Large intestine (tissue), 3 donors: ENCODE measurements around the gene RHOBTB3. TPM values are rescaled to one million over a fixed set of nuclear protein-coding genes. Genes with fewer than 3 reads are reported as not detected.

Experiments
- DNase-seq, 2 donors: peaks; one replicate each; pipeline versions ENCODE4 v3.0.0 to v3.0.0-alpha.2; 2013
- H3K27ac ChIP-seq: one replicate; pipeline ENCODE4 v1.5.1; 2013; ENCODE audit warnings: low read length
- H3K27me3 ChIP-seq: 2 replicates; pipeline ENCODE4 v1.6.1; 2013; ENCODE audit warnings: low read length; ENCODE audit not compliant: control insufficient read depth, insufficient read depth
- H3K36me3 ChIP-seq: 2 replicates; pipeline ENCODE4 v1.6.1; 2013; ENCODE audit warnings: low read length; ENCODE audit not compliant: control insufficient read depth, insufficient read depth
- H3K4me1 ChIP-seq: one replicate; pipeline ENCODE4 v1.6.1; 2013; ENCODE audit warnings: low read length; ENCODE audit not compliant: control insufficient read depth, insufficient read depth
- H3K4me3 ChIP-seq: one replicate; pipeline ENCODE4 v1.5.1; 2013; ENCODE audit warnings: low read length
- H3K9me3 ChIP-seq: one replicate; pipeline ENCODE4 v1.6.1; 2013; ENCODE audit warnings: mild to moderate bottlenecking, low read depth, low read length, moderate library complexity; ENCODE audit not compliant: control insufficient read depth
- WGBS: methylation state at CpG from one replicate; pipeline ENCODE4 v1.1.5; 2013; ENCODE audit warnings: low lambda C conversion rate; ENCODE audit not compliant: insufficient coverage; 5-methylcytosine and 5-hydroxymethylcytosine counted together
- polyA plus RNA-seq: library from polyadenylated mRNA; unstranded; fragments of 120-200 nt; gene quantifications from one replicate; pipeline ENCODE4 v1.2.1, GENCODE V29; 2013

RHOBTB3 gene
- polyA plus RNA-seq, 1 donor, result 47.5 TPM

GRCh38 chr5:95768731-95769130 lies 37.6 kb downstream of the RHOBTB3 start:
- DNase-seq, result no peak
- Histone ChIP-seq H3K27ac (no peak overlapping the region), H3K36me3 (peaks cover 36% of the 10 kb centered on the region), H3K4me1 (no peaks in the 10 kb centered on the region), H3K27me3 (no peaks in the 10 kb centered on the region), H3K4me3 (no peak overlapping the region), H3K9me3 (no peaks in the 10 kb centered on the region)
- no CpG with 5 or more reads among the region's 9 CpGs for WGBS

GRCh38 chr5:95770830-95771708 lies 39.9 kb downstream of the RHOBTB3 start:
- H3K27me3 ChIP-seq, result no peaks in the 10 kb centered on the region
- H3K27ac ChIP-seq, result no peak overlapping the region
- no peaks in the 10 kb centered on the region for H3K9me3 ChIP-seq
- DNase-seq, result no peak
- H3K4me3 ChIP-seq, result no peak overlapping the region
- H3K4me1 ChIP-seq, result no peaks in the 10 kb centered on the region
- WGBS, result 100% methylated on average over 4 of the region's 8 CpGs
- peaks cover 27% of the 10 kb centered on the region for H3K36me3 ChIP-seq

- Histone ChIP-seq H3K4me3 (no peak overlapping the region), H3K27ac (no peak overlapping the region), H3K9me3 (no peaks in the 10 kb centered on the region), H3K36me3 (peaks cover 28% of the 10 kb centered on the region), H3K27me3 (no peaks in the 10 kb centered on the region), H3K4me1 (no peaks in the 10 kb centered on the region)
- DNase-seq, result no peak
- 100% methylated on average over 1 of the region's 2 CpGs for WGBS
Measured at GRCh38 chr5:95771892-95772291, 40.8 kb downstream of the RHOBTB3 start.

- H3K4me1 ChIP-seq, result no peaks in the 10 kb centered on the region
- peaks cover 27% of the 10 kb centered on the region for H3K36me3 ChIP-seq
- no peaks in the 10 kb centered on the region for H3K9me3 ChIP-seq
- no peaks in the 10 kb centered on the region for H3K27me3 ChIP-seq
- 85% methylated on average over 2 of the region's 3 CpGs for WGBS
- H3K27ac ChIP-seq, result no peak overlapping the region
- no peak overlapping the region for H3K4me3 ChIP-seq
- no peak for DNase-seq
Measured at GRCh38 chr5:95773335-95774059, 42.4 kb downstream of the RHOBTB3 start.

GRCh38 chr5:95777441-95777840 lies 46.3 kb downstream of the RHOBTB3 start:
- DNase-seq, result no peak
- no peaks in the 10 kb centered on the region for H3K27me3 ChIP-seq
- H3K27ac ChIP-seq, result no peak overlapping the region
- no peak overlapping the region for H3K4me3 ChIP-seq
- no peaks in the 10 kb centered on the region for H3K4me1 ChIP-seq
- WGBS, result 100% methylated on average over 2 of the region's 3 CpGs
- no peaks in the 10 kb centered on the region for H3K9me3 ChIP-seq
- H3K36me3 ChIP-seq, result peaks cover 24% of the 10 kb centered on the region

- H3K4me3 ChIP-seq, result no peak overlapping the region
- no peaks in the 10 kb centered on the region for H3K27me3 ChIP-seq
- H3K36me3 ChIP-seq, result peaks cover 21% of the 10 kb centered on the region
- H3K27ac ChIP-seq, result no peak overlapping the region
- no peak for DNase-seq
- no CpG with 5 or more reads among the region's 7 CpGs for WGBS
- H3K9me3 ChIP-seq, result no peaks in the 10 kb centered on the region
- H3K4me1 ChIP-seq, result no peaks in the 10 kb centered on the region
Measured at GRCh38 chr5:95778713-95779436, 47.7 kb downstream of the RHOBTB3 start.

GRCh38 chr5:95779611-95780010 lies 48.5 kb downstream of the RHOBTB3 start:
- Histone ChIP-seq H3K4me1 (no peaks in the 10 kb centered on the region), H3K9me3 (no peaks in the 10 kb centered on the region), H3K27me3 (no peaks in the 10 kb centered on the region), H3K36me3 (peaks cover 27% of the 10 kb centered on the region), H3K4me3 (no peak overlapping the region), H3K27ac (no peak overlapping the region)
- DNase-seq, result no peak
- WGBS, result 100% methylated on average over 1 of the region's 2 CpGs

GRCh38 chr5:95780597-95780996 lies 49.5 kb downstream of the RHOBTB3 start:
- Histone ChIP-seq H3K4me1 (no peaks in the 10 kb centered on the region), H3K27me3 (no peaks in the 10 kb centered on the region), H3K36me3 (peaks cover 33% of the 10 kb centered on the region), H3K9me3 (no peaks in the 10 kb centered on the region), H3K4me3 (no peak overlapping the region), H3K27ac (no peak overlapping the region)
- no CpG with 5 or more reads among the region's 7 CpGs for WGBS
- no peak for DNase-seq

- H3K4me1 ChIP-seq, result no peaks in the 10 kb centered on the region
- peak; percentile 65 to 71 for DNase-seq
- no CpG with 5 or more reads among the region's 4 CpGs for WGBS
- no peaks in the 10 kb centered on the region for H3K9me3 ChIP-seq
- H3K4me3 ChIP-seq, result no peak overlapping the region
- no peaks in the 10 kb centered on the region for H3K27me3 ChIP-seq
- no peak overlapping the region for H3K27ac ChIP-seq
- H3K36me3 ChIP-seq, result peaks cover 35% of the 10 kb centered on the region
Measured at GRCh38 chr5:95781101-95781583, 50.0 kb downstream of the RHOBTB3 start.

- Histone ChIP-seq H3K4me3 (no peak overlapping the region), H3K27me3 (no peaks in the 10 kb centered on the region), H3K4me1 (no peaks in the 10 kb centered on the region), H3K36me3 (peaks cover 32% of the 10 kb centered on the region), H3K9me3 (no peaks in the 10 kb centered on the region), H3K27ac (no peak overlapping the region)
- DNase-seq, result no peak
- WGBS, result 100% methylated on average over 1 of the region's 4 CpGs
Measured at GRCh38 chr5:95782181-95782580, 51.0 kb downstream of the RHOBTB3 start.
